Fibroblast of lung (primary cell): ENCODE measurements around the gene TPSG1.

Source experiments
- CTCF ChIP-seq, 2 donors: IDR thresholded peaks in 1 of 2; conservative IDR thresholded peaks in 1 of 2; 1 replicate in 1 of 2; 2 replicates in 1 of 2; pipeline ENCODE4 v1.5.1; 2011 to 2012; ENCODE audit warnings: low read length in 2 of 2, control low read depth in 1 of 2, inconsistent platforms in 1 of 2, low read depth in 1 of 2, mild to moderate bottlenecking in 1 of 2
- EZH2 ChIP-seq: IDR thresholded peaks from 2 replicates; pipeline ENCODE4 v1.5.1; 2012; ENCODE audit warnings: low read length, control low read depth, mild to moderate bottlenecking; ENCODE audit errors: missing control alignments

- TF ChIP-seq CTCF (conservative IDR thresholded peaks at IDR 0.05 in 1 of 2, IDR thresholded peaks at IDR 0.05 in 1 of 2; ENCODE audit: low read depth in 1 of 2, low read length in 2 of 2): no peak
- no peak for TF ChIP-seq EZH2
These were observed 38.7 kb upstream of the TPSG1 start for GRCh38 chr16:1263591-1264344.
